Stimulated activated CD4-positive, alpha-beta T cell treated with anti-CD3 and anti-CD28 coated beads, Interleukin-1b, Interleukin-23, amount 100 ng/mL, for 1 hour (primary cell): ENCODE results near the gene MAPKAP1.

Experiments used
- DNase-seq, 2 donors: peaks; one replicate each; pipeline ENCODE4 v3.0.0-alpha.2; 2020; ENCODE audit warnings: low read depth in 2 of 2

The MAPKAP1 gene

DNA sequence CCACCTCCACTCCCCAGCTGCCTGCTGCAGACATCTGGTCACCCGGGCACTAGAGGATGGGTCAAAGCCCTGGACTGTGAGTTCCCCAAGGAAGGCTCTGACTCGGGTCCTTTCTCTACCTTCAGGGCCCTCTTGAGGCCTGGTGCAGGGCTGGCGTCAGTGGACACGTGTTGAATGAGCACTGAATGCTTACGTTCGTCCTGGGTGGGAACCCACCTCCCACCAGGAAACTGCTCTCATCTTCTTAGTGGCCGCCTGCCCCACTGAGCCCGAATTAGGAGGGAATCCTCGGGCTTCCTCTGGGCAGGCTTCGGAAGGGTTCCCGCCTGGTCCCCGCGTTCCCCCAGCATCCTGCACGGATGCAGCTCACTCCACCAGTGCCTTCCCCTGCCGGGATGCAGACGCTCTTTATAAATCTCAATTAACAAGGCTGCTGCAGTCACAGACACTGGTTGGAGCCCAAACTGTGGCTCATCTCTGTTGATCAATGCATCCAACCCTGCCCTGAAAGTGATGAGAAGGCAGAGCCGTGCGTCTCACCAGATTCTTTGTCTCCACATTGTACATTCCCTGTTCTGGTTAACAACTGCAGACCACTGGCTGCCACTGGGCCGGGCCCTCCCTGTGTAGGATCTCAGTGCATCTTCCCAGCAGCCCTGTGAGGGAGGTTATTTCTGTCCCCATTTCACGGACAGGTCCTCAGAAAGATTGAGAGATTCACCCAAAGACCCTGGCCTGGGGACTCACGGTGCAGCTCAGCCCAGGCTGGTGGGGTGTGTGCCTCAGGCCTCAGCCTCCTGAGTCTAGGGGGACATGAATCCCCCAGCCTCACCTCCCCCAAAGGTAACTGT lies 276.6 kb downstream of the MAPKAP1 start:
- no peak for DNase-seq

DNA sequence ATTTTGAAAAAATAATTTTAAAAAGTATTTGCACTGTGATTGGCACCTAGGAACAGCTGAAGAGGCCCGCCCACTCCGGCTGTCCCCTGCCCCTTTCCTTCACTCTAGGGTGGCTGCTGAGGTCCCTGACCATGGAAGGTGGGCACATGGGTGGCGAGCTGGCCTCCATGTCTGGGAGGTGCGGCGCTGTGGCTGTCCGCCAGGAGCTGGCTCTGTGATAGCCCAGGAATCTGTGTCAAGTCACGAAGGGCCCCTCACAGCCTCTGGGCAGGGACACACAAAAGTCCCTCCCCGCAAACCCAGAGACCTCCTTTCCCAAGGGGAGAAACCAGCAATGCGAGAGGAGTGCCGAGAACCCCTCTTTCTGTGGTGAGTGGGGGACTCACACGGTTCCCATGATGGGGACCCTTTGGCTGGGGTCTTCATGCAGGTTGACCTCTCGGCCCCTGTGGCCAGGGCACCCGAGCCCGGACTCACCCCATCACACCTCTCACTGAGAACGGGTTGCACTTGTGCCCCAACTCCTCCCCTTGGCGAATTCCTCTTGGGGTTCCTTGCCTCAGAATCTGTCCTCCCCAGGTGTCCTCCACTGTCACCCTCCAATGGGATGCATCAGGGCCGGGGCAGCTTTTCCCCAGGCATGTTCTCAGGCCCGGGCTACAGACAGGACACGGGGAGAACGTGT lies 277.4 kb downstream of the MAPKAP1 start:
- no peak for DNase-seq

DNA sequence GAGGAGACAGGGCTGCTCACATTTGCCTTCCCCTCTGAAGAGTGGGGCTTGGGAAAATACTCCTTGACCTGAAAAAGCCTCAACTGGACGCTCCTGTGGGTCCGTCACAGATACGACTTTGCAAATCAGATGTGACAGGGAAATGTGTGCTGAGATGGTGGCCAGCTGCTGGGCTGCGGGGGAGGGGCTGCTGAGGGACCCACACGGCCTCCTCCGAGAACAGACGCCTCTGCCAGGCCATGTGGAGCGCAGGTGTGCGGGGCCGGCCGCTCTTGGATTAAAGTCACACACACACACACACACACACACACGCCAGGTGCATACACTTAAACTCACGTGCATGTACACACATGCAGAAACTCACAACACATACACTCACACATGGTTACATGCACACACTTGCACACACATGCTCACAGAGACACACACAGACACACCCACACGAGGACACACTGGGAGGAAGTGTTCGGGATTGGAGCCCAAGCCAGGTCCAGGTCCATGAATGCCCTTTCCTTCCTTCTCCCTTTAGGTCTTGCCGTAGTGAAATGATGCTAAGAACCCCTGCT lies 278.0 kb downstream of the MAPKAP1 start:
- DNase-seq = no peak

DNA sequence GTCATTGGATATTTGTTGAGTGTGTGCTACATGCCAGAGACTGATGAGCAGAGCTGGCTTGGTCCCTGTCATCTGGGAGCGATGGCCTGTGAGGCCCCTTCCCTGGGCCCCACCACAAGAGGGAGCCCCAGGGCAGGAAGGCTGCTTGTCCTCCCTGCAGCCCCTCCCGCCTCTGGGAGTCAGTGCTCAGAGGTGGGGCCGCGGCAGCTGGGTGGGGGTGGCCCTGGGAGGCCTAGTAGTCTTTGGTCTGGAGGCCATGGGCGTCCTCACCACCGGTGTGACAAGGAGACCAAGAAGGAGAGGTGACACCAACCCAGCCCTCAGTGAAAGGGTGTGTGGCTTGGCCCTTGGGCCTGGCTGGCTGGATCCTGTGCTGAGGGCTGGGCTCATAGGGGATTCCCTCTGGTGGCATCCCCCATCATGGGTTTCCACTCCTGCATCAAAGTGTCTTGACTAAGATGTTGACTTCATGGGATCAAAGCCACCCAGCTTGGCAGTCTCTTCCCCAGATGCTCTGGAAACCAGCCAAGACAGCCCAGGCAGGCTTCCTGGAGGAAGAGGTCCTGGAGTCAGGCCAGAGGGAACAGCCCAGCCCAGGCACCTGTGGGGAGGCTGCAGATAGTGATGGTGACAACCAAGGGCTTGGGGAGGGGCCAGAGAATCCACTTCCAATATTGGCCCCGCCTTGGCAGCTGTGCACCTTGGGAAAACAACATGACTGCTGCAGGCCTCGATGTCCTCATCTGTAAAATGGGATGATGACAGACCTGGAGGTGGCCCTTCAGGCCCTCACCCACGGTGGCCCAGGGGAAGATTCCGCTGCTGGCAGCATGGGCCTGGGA lies 278.7 kb downstream of the MAPKAP1 start:
- DNase-seq = no peak

DNA sequence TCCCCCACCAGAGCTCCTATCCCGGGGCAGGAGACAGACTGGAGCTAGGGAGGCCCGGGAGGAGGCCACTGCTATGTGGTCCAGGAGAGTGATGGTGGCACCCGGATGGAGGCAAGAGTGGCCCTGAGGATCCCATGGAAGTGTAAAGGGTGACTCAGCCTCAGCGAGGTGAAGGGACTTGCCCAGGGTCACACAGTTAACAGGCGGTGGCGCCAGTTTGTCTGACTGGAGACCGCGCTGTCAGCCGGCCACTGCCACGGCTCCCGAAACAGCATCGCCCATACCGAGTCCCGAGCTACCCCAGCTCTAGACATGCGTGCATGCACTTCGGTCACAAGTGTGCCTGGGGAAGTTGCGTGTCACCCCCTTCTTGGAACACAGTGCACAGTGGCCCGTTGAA lies 279.5 kb downstream of the MAPKAP1 start:
- no peak for DNase-seq

DNA sequence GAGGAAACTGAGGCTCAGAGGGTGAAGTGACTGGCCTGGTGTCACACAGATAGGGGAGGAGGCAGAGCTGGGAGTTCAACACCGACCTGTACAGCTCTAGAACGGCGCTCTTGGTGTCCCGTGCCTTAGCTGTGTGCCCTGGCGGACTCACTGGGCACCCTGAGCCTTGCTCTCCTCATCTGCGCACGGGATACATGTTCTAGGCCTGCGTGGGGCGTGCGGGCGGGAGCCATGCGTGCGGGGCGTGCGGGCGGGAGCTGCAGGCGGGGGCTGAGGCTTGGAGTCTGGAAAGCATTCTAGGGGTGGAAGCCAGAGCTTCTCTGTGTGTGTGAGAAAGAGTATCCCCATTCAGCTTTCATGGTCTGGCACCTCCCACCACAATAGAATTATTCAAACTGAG lies 280.1 kb downstream of the MAPKAP1 start:
- no peak for DNase-seq

DNA sequence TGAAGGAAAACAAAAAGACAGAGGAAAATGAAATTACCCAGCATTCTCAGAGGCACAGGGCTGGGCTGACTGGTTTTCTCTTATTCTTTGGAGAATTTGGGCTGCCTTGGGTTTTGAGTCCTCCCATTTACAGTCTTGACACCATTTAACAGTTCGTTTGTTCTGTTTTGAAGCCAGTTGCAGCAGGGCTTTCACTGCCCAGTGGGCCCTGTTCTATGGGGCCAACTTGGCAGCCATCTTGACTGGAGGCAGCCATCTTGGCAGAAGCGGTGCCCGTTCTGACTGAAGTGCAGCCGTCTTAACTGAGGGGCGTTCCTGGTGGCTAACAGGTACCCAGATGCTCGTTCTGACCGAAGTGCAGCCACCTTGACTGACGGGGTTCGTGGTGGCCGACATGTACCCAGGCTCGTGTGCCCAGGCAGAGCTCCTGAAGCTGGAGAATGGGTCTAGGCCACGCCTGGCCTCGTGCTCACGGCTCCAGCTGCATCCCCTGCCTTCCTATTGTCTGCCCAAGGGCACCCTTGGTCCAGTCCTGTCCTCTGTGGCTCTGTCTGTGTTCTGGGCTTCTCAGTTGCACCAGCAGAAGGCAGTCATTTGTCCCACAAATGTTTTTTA lies 281.0 kb downstream of the MAPKAP1 start:
- no peak for DNase-seq

DNA sequence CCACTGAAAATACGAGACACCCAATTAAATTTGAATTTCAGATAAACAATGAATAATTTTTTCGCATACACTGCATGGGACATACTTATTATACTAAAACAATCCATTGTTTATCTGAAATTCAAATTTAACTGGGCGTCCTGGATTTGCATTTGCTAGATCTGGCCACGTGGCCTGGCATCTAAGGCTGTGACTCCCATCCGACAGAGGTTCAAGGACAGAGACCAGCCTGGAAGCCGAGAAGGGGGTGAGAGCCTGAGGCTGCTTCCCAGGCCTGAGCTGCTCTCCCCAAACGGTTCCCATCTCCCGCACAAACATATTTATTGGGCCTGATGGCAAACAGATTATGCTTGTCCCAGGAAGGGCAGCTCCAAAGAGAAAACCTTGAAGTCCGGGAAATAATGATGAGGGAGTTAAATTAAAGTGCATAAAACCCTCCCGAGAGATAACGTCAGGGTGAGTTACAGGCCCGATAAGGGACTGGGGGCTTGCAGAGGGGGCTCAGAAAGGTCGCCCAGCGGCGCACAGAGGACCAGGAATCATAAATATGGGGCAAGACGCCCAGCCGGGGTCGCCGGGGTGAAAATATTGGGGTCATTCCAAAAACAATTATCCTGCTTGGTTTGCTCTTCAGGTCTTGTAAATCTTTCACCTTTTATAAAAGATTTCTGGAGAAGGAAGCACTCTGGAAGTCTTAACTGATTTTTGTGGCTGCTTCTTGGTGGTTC lies 281.7 kb downstream of the MAPKAP1 start:
- no peak for DNase-seq

DNA sequence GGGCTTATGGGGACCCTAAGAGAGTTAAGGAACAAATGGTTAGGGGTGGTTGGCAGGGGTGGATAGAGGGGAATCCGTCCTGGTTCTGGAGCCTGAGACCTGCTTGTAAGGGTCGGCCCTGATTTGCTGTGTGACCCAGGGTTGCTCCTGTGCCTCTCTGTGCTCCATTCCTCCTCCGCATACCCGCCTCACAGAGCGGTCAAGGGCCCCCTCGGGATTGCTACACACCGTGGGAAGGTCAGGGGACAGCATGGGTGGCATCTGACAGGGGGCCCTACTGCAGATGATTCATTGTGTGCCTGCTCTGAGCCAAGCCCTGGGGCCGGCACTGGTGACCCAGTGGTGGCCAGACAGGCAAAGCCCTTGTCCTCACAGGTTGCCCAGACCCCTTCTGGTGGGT lies 283.0 kb downstream of the MAPKAP1 start:
- DNase-seq = no peak

DNA sequence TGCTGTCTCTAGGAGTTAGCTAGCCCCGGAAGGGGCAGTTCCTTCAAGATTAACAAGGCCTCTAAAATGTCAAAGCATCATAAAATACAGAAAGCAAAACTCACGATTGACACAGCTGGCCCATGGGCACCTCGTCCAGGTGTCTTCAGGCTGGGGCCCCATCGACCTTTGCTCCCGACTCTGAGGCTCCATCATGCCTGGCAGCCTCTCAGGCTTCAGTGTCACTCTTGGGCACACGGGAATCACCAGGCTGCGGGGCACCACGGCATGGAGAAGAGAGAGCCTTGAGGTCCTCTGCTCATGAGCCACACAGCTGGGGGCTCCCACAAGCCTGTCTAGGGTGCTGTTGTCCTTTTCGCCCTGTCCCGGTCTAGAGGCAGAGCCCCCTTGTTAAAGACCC lies 284.2 kb downstream of the MAPKAP1 start:
- DNase-seq = no peak

DNA sequence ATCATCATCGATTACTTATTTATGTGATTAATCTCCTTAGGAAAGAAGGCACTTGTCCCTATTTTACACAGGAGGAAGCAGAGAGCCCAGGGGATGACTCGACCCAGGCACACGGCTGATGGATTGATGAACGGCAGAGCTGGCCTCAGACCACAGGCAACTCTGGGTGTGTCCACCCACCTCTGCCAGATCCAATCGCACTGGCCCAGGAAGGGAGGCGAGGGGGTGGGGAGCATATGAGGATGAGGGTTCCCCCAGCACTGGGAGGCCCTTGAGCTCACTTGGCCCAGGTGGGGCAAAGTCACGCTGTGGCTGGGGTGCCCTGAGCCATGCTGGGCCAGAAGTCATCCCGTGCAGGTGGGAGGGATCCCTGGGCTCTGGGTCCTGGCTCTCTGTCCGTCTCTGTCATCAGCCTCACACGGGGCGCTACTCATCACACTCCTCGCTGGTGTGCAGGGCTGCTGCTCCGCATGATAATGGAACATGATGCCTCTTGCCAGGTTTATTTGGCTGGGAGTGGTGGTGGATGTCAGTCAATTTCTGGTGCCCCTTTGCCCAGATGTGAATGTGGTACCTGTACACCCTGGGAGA lies 285.3 kb downstream of the MAPKAP1 start:
- DNase-seq = no peak

DNA sequence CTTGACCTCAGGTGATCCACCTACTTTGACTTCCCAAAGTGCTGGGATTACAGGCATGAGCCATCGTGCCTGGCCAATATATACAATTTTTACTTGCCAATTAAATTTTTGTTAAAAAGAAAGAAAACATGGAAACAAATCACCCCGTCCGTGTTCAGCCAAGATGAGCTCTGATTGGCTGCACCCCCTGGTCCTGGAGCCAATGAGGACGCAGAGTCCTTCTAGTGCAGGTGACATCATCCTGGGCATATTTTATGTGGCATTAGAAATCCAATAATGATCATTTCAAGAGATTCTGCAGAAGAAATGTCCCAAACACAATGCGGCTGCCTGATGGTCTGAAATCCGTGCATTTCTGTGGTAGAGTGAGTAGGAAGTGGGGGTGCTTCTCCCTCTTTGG lies 285.8 kb downstream of the MAPKAP1 start:
- no peak for DNase-seq

DNA sequence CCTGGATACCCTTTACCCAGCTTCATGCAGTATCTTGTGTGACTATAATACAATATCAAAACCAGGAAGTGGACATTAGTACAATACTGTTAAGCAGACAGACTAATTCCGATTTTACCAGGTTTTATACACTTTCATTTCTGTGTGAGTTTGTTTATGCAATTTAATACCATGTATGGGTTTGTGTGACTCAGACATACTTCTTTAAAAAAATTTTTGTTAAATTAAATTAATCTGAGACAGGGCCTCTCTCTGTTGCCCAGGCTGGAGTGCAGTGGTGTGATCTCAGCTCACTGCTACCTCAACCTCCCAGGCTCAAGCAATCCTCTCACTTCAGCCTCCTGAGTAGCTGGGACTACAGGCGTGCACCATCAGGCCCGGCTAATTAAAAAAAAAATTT lies 288.6 kb downstream of the MAPKAP1 start:
- DNase-seq = no peak

DNA sequence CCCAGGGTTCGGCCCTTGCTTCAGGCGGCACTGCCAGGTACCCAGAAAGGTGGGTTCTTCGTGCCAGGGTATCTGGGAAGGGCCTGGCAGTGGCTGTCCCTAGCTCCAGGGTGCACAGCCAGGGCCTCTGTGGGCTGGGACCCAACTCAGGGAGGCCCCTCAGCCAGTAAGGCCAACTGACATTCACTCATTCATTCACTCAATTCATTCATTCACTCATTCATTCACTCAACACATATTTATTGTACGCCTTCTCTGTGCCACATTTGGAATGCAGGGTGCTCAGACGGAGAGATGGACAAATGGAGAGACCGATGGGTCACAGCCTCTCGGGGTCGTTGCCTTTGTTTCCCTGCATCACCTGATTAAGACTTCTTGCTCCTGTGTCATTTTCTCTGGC lies 290.5 kb downstream of the MAPKAP1 start:
- DNase-seq = no peak

DNA sequence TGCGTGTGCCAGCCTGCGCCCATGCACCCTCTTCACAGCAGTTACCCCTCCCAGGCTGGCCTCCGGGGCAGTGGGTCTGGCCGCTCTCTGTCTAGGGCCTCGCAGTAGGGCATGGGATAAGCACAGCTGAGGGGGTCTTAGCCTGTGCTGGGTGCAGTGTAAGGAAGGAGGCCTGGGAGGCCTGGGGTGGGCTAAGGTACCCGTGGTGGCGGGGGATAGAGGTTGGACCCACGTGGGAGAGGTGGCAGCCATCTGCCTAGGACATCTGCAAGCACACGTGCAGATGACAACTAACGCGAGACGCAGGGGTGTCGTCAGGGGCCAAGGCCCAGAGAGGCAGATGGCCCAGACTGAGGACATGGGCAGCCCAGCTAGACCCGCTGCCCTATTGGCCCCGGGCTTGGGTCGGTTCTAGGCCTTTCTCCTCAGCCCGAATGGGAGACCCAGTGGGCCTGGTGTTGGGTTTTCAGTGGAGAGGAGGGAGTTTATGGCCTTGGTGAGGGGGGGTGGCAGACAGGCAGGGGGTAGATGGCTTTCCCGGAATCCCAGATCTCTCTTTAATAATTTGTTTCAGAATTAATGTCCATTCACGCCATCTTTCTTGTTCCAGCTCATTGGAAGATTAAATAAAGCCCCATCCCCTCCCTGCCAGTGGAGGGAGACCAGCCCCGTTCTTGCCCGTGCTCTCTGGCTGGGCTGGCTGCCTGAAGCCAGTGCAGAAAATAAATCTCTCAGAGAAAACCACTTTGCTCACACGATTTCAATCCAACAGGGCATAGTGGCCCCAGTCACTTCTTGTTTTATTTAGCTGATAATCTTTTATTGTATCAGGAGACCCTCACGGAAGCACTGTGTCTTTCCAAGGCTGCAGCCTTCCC lies 291.2 kb downstream of the MAPKAP1 start:
- no peak for DNase-seq

DNA sequence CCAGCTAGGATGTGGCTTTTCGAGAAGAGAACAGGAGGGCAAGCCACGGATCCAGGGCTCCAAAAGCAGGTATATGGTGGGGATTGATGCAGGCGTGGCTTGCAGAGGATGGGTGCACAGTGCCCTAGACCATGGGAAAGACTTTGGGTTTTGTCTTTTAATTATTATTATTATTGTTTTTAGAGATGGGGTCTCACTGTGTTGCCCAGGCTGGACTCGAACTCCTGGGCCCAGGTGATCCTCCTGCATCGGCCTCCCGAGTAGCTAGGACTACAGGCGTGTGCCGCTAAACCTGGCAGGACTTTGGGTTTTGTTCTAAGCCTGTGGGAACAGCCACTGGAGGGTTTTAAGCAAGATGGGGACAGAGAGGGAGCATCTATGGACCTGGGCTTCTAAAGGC lies 293.4 kb downstream of the MAPKAP1 start:
- DNase-seq = no peak

DNA sequence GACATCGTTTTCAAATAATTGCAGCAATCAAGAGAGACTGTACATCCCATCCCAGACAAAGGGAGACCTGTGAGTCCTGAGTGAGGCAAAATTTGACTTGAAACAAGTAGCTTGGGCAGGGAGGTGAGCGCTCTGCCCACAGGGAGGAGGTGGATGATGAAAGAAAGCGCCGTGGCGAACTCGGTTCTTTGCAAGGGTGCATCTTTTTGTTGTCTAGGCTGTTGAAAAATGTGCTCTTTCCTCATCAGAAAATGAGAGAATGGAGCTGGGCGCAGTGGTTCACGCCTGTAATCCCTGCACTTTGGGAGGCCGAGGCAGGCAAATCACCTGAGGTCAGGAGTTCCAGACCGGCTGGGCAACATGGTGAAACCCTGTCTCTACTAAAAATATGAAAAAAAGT lies 294.8 kb downstream of the MAPKAP1 start:
- no peak for DNase-seq

DNA sequence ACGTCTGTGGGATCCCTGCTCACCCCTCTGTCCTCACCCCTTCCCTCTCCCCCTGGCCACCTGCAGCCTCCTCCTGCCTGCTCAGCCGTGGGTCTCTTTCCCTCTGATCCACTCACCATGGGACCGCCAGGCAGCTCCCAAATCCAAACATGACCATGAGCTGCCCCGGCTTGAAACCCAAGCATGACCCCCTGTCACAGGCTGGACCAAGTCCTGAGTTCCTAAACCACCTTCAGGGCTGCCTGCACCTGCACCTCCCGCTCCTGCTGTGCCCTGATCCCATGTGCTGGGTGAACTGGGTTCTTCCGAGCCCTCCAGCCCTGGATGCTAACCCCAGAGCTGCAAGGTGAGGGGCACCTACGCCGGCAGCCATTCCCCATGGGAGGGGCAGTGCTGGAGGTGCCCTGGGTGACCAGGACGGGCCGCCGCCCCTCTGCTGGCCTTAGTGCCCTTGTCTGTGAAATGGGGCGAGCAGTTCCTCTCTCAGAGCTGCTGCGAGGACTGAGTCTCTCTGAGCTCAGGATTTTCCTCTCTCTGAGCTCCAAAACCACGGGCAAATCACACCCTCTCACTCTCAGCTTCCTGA lies 295.7 kb downstream of the MAPKAP1 start:
- no peak for DNase-seq

DNA sequence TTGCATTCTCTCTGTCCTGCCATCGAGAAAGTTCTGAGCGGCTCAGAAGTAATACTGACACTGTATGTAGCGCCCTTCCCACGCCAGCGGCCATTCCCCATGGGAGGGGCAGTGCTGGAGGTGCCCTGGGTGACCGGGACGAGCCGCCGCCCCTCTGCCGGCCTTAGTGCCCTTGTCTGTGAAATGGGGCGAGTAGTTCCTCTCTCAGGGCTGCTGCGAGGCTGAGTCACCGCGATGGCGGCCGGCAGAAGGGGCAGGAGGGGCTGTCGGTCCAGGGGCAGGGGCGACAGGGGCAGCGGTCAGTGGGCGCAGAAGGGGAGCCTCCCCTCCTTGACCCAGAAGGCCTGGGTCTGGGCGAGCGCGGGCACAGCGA lies 296.5 kb downstream of the MAPKAP1 start:
- DNase-seq = no peak
